Activated CD4-positive, alpha-beta T cell treated with anti-CD3 and anti-CD28 coated beads, Interleukin-2, amount 10 ng/mL, durations not matched to agents 7 days and 5 days (primary cell): Measurements from ENCODE around the gene OR7A5. TPM values are rescaled to one million over a fixed set of nuclear protein-coding genes. Genes with fewer than 3 reads are reported as not detected.

Source experiments
- CTCF ChIA-PET: fragments of 350-600 bp; sonication (Branson Sonifier 250); formaldehyde crosslinking; loops from one replicate; lab custom pipeline; 2021; ENCODE audit warnings: antibody characterized with exemption; lab: Charles Lee
- POLR2A ChIA-PET: fragments of 350-600 bp; sonication (Branson Sonifier 250); formaldehyde crosslinking; loops from one replicate; lab custom pipeline; 2021; ENCODE audit warnings: antibody characterized with exemption; lab: Charles Lee
- DNase-seq: peaks from one replicate; pipeline ENCODE4 v3.0.0-alpha.2; 2020
- H3K27ac Mint-ChIP-seq: one replicate; pipeline ENCODE4 v1.8.0; 2021; ENCODE audit warnings: mild to moderate bottlenecking, moderate library complexity, mixed read lengths
- H3K27me3 Mint-ChIP-seq: one replicate; pipeline ENCODE4 v1.8.0; 2021; ENCODE audit warnings: mixed read lengths
- H3K36me3 Mint-ChIP-seq: one replicate; pipeline ENCODE4 v1.8.0; 2021; ENCODE audit warnings: low read depth, mixed read lengths
- H3K4me1 Mint-ChIP-seq: one replicate; pipeline ENCODE4 v1.8.0; 2021; ENCODE audit warnings: mixed read lengths
- H3K4me3 Mint-ChIP-seq: one replicate; pipeline ENCODE4 v1.8.0; 2021; ENCODE audit warnings: mild to moderate bottlenecking, moderate library complexity, mixed read lengths
- H3K9me3 Mint-ChIP-seq: one replicate; pipeline ENCODE4 v1.8.0; 2021; ENCODE audit warnings: mixed read lengths
- total RNA-seq, 2 experiments: library from RNA; stranded (reverse); gene quantifications; one replicate each; pipeline ENCODE4 v1.2.3, GENCODE V29; 2021

OR7A5 gene
- total RNA-seq = not detected

DNA sequence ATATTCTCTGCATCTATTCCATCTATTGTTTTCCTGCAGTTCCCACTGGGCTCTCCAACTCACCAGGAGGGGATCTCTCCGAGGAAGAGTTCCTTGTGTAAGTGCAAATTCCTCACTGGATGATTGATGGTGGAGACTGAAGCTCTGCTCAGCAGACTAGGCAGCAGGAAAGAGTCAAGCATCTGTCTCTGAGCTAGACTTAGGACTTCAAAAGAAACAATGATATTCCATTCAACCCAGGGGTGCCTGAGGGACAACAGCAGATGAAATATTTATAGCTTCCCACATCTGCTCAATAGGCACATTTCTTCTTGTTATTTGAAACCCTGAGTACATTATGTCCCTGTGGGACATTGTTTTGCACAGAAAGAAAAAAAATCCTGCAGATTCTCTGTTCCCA lies at the start of gene OR7A5, which contains the start of gene OR7C1:
TSS of gene OR7A5 (minus strand) at position 175 of the 400 bp plus-strand sequence. CDS start 6,944 bp downstream, outside the sequence.
TSS of gene OR7C1 (minus strand) at position 175 of the 400 bp plus-strand sequence. CDS start 35,049 bp downstream, outside the sequence.
- CTCF ChIA-PET = no interaction called here
- Mint-ChIP-seq H3K4me1 (no peaks in the 10 kb centered on the region), H3K9me3 (no peaks in the 10 kb centered on the region), H3K36me3 (no peaks in the 10 kb centered on the region), H3K27ac (no peak within 1 kb of the TSS), H3K4me3 (no peak within 1 kb of the TSS), H3K27me3 (no peaks in the 10 kb centered on the region)
- DNase-seq = no peak
- POLR2A ChIA-PET = no interaction called here

DNA sequence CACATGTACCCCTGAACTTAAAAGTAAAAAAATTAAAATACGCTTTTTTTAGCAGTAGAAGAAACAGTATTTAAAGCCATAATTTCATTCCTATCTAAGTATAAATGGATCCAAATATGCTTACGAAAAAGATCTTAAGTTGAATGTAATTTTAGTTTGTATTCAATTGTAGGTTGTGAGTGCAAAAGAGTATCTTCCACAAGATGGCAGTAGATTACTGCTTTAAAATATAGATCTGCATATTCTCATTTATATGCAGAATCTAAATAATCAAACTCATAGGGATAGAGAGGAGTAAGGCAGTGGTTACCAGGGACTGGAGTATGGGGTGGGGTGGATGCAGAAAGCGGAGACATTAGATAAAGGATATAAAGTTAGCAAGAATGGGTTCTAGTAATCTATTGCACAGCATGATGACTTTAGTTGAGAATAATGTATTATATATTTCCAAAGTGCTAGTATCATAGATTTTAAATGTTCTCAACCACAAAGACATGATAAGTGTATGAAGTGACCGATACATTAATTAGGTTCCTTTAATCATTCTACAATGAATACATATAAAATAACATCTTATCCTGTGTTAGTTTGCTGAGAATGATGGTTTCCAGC lies 36.7 kb upstream of the OR7A5 start:
- no peak overlapping the region for H3K4me3 Mint-ChIP-seq
- H3K36me3 Mint-ChIP-seq = no peaks in the 10 kb centered on the region
- H3K27me3 Mint-ChIP-seq = peaks cover 14% of the 10 kb centered on the region
- no peaks in the 10 kb centered on the region for H3K9me3 Mint-ChIP-seq
- no peaks in the 10 kb centered on the region for H3K4me1 Mint-ChIP-seq
- no peak for DNase-seq
- ChIA-PET POLR2A (no interaction called here), CTCF (no interaction called here)
- H3K27ac Mint-ChIP-seq = no peak overlapping the region

DNA sequence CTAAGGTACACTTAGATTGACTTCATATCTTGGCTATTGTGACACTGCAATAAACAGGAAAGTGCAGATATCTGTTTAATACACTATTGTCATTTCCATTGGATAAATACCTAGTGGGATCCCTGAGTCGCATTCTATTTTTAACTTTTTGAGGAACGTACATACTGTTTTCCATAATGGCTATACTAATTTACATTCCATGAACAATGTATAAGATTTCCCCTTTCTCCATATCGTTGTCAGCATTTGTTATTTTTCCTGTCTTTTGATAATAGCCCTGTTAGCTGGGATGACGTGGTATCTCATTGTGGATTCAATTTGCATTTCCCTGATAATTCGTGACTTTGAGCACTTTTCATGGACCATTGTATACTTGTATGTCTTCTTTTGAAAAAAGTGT lies 33.5 kb upstream of the OR7A5 start:
- H3K9me3 Mint-ChIP-seq = no peaks in the 10 kb centered on the region

DNA sequence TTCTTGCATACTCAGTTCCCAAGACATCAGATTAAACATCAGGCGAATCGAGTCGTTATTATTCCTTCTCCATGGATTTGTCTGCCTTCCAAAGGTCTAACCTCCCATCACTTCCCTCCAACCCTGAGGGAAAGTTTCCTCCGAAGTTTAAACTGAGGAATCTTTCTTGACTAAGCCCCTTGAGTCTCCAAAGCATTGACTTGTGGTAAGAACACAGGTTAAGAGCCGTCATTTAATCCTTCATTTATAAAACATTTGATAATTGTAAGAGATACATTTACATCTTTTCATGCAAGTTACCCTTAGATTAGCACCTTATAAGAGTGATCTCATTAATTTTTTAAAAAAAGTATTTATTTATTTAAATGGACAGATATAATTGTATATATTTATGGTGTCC lies 13.8 kb upstream of the OR7A5 start, which contains the start of gene OR7A10:
TSS of gene OR7A10 (minus strand) at position 101 of the 400 bp plus-strand sequence. CDS start 7,045 bp downstream, outside the sequence.
- Mint-ChIP-seq H3K4me3 (no peak within 1 kb of the TSS), H3K36me3 (no peaks in the 10 kb centered on the region), H3K27me3 (peaks cover 7% of the 10 kb centered on the region), H3K4me1 (no peaks in the 10 kb centered on the region), H3K9me3 (no peaks in the 10 kb centered on the region), H3K27ac (no peak within 1 kb of the TSS)
- POLR2A ChIA-PET = interaction anchor here (0.7 kb wide), 1 partner anchor 1041 kb away, joined by 4 read pairs; no protein-coding TSS in a partner anchor
- CTCF ChIA-PET = no interaction called here
- no peak for DNase-seq

More for the DNA sequence above, 33.5 kb upstream of the OR7A5 start:
- H3K27me3 Mint-ChIP-seq = peaks cover 14% of the 10 kb centered on the region
- H3K4me3 Mint-ChIP-seq = no peak overlapping the region
- no peak for DNase-seq
- no peak overlapping the region for H3K27ac Mint-ChIP-seq
- H3K36me3 Mint-ChIP-seq = no peaks in the 10 kb centered on the region
- ChIA-PET CTCF (no interaction called here), POLR2A (no interaction called here)
- H3K4me1 Mint-ChIP-seq = no peaks in the 10 kb centered on the region

DNA sequence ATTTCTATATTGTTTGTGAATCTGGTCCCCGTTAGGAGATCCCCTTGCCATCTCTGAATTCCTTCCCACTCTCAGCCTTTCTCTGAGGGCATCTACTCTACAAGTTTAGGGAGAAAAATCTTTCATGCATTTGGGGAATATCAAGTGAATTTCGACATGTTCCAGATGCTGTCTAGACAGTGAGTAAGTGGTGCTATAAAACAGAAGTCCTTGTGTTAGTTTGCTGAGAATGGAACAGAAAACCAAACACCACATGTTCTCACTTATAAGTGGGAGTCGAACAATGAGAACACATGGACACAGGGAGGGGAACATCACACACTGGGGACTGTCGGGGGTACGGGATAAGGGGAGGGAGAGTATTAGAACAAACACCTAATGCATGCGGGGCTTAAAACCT lies 8.6 kb upstream of the OR7A5 start:
- ChIA-PET POLR2A (no interaction called here), CTCF (no interaction called here)
- Mint-ChIP-seq H3K4me1 (no peaks in the 10 kb centered on the region), H3K4me3 (no peak overlapping the region), H3K36me3 (no peaks in the 10 kb centered on the region), H3K27me3 (peaks cover 3% of the 10 kb centered on the region), H3K27ac (no peak overlapping the region), H3K9me3 (no peaks in the 10 kb centered on the region)
- DNase-seq = no peak

DNA sequence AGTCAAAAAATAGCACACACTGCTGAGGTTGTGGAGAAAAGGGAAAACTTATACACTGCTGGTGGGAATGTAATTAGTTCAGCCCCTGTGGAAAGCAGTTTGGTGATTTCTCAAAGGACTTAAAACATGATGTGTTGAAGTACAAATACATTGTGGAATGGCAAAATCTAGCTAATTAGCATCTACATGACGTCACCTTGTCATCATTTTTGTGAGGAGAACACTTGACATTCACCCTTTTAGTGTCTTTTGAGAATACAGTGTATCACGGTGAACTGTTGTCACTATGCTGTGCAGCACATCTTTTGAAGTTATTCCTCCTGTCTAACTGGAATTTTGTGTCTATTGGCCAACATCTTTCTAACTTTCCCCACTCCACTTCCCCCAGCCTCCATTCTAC lies 8.2 kb upstream of the OR7A5 start:
- H3K36me3 Mint-ChIP-seq = no peaks in the 10 kb centered on the region
- H3K4me1 Mint-ChIP-seq = no peaks in the 10 kb centered on the region
- peaks cover 3% of the 10 kb centered on the region for H3K27me3 Mint-ChIP-seq
- H3K4me3 Mint-ChIP-seq = no peak overlapping the region
- no peaks in the 10 kb centered on the region for H3K9me3 Mint-ChIP-seq
- ChIA-PET POLR2A (no interaction called here), CTCF (no interaction called here)
- no peak for DNase-seq
- H3K27ac Mint-ChIP-seq = no peak overlapping the region

DNA sequence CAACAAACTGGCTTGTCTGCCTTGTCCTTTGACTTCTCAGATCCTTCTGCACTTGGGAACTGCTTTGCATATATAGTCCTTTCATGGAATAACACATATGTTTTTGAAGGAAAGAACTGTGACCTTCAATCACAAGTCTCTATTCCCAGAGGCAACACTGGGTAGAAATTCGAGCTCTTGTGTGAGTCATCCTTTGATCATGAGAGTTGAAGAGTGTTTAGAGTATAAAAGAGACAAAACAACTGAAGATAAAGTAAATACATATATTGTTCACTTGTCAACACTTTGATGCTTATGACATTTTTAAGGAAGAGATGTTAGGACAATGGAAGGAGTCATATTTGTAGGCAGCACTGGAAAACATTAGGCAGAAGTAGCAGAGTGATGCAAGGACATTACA lies 5.2 kb upstream of the OR7A5 start:
- Mint-ChIP-seq H3K27me3 (no peaks in the 10 kb centered on the region), H3K4me3 (no peak overlapping the region), H3K36me3 (no peaks in the 10 kb centered on the region), H3K27ac (no peak overlapping the region), H3K4me1 (no peaks in the 10 kb centered on the region), H3K9me3 (no peaks in the 10 kb centered on the region)
- ChIA-PET CTCF (no interaction called here), POLR2A (no interaction called here)
- no peak for DNase-seq

DNA sequence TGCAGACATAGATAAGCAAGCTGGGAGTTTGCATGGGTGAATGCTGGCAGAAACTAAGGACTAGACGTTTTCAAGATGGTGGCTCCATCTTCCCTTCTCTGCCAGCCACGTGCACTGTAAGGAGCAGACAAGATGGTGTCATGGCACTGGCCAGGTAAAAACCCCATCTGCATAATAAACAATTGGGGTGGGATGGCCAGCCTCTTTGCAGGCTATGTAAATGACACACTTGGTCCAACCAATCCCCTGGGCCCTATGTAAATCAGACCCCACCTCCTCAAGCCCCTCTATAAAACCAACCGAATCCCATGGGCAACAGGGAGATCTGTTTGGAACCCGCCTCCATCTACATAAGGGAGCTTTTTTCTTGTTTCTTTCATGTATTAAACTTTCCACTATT lies 2.4 kb upstream of the OR7A5 start:
- CTCF ChIA-PET = no interaction called here
- H3K4me1 Mint-ChIP-seq = no peaks in the 10 kb centered on the region
- no peak for DNase-seq
- no peak overlapping the region for H3K4me3 Mint-ChIP-seq
- H3K27ac Mint-ChIP-seq = no peak overlapping the region
- H3K9me3 Mint-ChIP-seq = no peaks in the 10 kb centered on the region
- H3K36me3 Mint-ChIP-seq = no peaks in the 10 kb centered on the region
- POLR2A ChIA-PET = no interaction called here
- H3K27me3 Mint-ChIP-seq = no peaks in the 10 kb centered on the region

DNA sequence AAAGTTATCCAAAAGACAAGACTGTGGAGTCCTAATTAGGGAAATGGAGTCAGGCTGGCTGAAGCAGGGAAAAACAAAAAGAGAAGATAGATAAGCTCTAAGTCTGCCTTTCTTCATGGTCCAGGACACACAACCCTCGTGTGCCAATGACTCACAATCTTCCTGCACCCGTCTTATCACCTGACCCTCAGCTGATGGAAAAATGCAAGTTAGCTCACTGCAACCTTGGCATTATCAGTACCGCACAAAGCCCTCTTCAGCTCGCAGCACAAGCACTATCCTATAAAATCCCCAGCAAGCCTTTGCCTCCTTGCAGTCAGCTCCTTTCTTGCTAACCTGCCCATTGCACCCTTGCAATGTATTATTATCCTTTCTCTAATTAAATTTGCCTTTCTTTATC lies 4.3 kb downstream of the OR7A5 start:
- peaks cover 2% of the 10 kb centered on the region for H3K27me3 Mint-ChIP-seq
- H3K36me3 Mint-ChIP-seq = no peaks in the 10 kb centered on the region
- no peak for DNase-seq
- ChIA-PET CTCF (no interaction called here), POLR2A (no interaction called here)
- H3K4me1 Mint-ChIP-seq = no peaks in the 10 kb centered on the region
- no peak overlapping the region for H3K27ac Mint-ChIP-seq
- H3K9me3 Mint-ChIP-seq = no peaks in the 10 kb centered on the region
- H3K4me3 Mint-ChIP-seq = no peak overlapping the region

DNA sequence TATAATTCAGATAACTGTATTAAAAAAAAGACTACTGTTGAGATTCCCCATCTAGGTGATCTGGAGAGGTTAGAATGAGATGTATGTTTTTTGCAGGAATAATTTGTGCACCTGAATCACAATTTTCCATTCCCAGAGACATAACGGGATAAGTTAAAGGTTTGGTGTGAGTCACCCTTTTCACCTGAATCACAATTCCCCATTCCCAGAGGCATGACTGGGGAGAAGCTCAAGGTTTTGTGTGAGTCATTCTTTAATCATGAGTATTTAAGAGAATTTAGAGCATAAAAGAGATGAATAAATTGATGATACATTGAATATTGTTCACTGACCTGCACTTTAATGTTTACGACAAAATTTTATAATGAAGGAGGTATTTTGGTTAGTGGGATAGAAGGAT lies 9.0 kb downstream of the OR7A5 start:
- Mint-ChIP-seq H3K27me3 (peaks cover 9% of the 10 kb centered on the region), H3K4me3 (no peak overlapping the region), H3K27ac (no peak overlapping the region), H3K36me3 (no peaks in the 10 kb centered on the region), H3K4me1 (no peaks in the 10 kb centered on the region), H3K9me3 (no peaks in the 10 kb centered on the region)
- POLR2A ChIA-PET = no interaction called here
- DNase-seq = no peak
- CTCF ChIA-PET = no interaction called here

DNA sequence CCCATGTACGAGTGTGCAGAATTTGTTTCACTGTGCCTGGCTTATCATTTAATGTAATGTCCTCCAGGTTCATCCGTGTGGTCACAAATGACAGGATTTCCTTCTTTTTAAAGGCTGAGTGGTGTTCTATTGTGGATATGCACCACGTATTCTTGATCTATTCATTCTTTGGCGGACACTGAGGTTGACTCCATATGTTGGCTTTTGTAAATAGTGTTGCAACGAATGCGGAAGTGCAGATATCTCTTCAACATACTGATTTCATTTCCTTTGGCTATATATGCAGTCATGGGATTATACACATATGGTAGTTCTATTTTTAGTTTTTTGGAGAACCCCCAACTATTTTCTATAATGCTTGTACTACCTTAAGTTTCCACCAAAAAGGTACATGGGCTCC lies 13.0 kb downstream of the OR7A5 start:
- Mint-ChIP-seq H3K4me3 (no peak overlapping the region), H3K27me3 (peaks cover 12% of the 10 kb centered on the region), H3K4me1 (no peaks in the 10 kb centered on the region), H3K9me3 (no peaks in the 10 kb centered on the region), H3K36me3 (no peaks in the 10 kb centered on the region), H3K27ac (no peak overlapping the region)
- ChIA-PET CTCF (no interaction called here), POLR2A (no interaction called here)
- DNase-seq = no peak

DNA sequence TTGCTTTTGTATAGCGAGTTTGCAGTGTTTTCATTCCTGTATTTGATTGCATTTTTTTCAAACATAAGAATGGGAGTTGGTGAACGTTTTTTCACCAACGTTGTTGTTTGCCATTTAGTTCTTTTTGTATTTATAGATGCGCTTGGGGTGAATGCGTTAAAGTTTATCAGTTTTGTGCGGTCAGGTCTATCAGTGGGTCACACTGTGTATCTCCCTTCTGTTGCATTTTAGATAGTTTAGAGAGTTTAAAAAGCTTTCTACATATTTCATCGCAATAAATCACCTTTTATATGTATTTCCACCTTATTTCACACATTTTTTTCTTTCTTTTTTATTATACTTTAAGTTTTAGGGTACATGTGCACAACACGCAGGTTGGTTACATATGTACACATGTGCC lies 16.4 kb downstream of the OR7A5 start:
- CTCF ChIA-PET = no interaction called here
- Mint-ChIP-seq H3K4me1 (no peaks in the 10 kb centered on the region), H3K27me3 (peaks cover 6% of the 10 kb centered on the region), H3K27ac (no peak overlapping the region), H3K36me3 (no peaks in the 10 kb centered on the region), H3K4me3 (no peak overlapping the region), H3K9me3 (no peaks in the 10 kb centered on the region)
- DNase-seq = no peak
- POLR2A ChIA-PET = no interaction called here

DNA sequence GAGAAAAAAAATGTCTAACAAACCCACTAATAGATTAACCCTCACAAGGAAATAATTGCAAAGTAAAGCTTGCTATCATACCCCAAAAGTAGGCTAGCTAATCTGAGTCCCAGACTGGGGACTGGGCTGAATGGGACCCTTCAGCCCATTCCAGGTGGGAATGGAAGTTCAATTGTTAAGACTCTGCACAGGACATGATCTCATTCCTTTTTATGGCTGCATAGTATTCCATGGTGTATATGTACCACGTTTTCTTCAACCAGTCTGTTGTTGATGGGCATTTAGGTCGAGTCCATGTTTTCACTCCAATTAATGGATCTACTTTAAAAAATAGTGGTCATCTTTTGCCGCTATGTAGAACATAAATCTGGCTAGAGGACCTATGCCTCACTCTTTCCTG lies 17.9 kb downstream of the OR7A5 start:
- POLR2A ChIA-PET = no interaction called here
- no peak for DNase-seq
- H3K27ac Mint-ChIP-seq = no peak overlapping the region
- CTCF ChIA-PET = no interaction called here
- no peak overlapping the region for H3K4me3 Mint-ChIP-seq
- no peaks in the 10 kb centered on the region for H3K4me1 Mint-ChIP-seq
- H3K27me3 Mint-ChIP-seq = peaks cover 3% of the 10 kb centered on the region
- H3K9me3 Mint-ChIP-seq = no peaks in the 10 kb centered on the region
- no peaks in the 10 kb centered on the region for H3K36me3 Mint-ChIP-seq
